AG08396 (cell line): ENCODE results near the gene CAMKK2.
"Not testable (repeated sequence)": the region's sequence is repeated elsewhere in the genome, so short reads cannot be mapped to it uniquely, and the experiment has no call there.

ENCODE experiments used
- DNase-seq: peaks from one replicate; pipeline ENCODE4 v3.0.0; 2012; ENCODE audit warnings: low spot score, mixed read lengths

CAMKK2 gene

GRCh38 chr12:121245951-121246350, 50.6 kb downstream of the CAMKK2 start:
- no peak for DNase-seq

GRCh38 chr12:121245031-121245430, 51.5 kb downstream of the CAMKK2 start:
- no peak for DNase-seq

GRCh38 chr12:121241156-121241970, 55.1 kb downstream of the CAMKK2 start:
- peak; percentile 48 for DNase-seq

GRCh38 chr12:121240484-121241101, 55.9 kb downstream of the CAMKK2 start:
- peak; percentile 72 for DNase-seq

GRCh38 chr12:121240062-121240420, 56.5 kb downstream of the CAMKK2 start:
- no peak for DNase-seq

- DNase-seq, result no peak
Observed at GRCh38 chr12:121239351-121240061, 57.0 kb downstream of the CAMKK2 start.

- no peak for DNase-seq
Observed at GRCh38 chr12:121238604-121239350, 57.7 kb downstream of the CAMKK2 start.

- DNase-seq, result no peak
Observed at GRCh38 chr12:121238086-121238485, 58.4 kb downstream of the CAMKK2 start.

- DNase-seq, result no peak
Observed at GRCh38 chr12:121237415-121237814, 59.1 kb downstream of the CAMKK2 start.

- DNase-seq, result no peak
Observed at GRCh38 chr12:121236776-121237175, 59.7 kb downstream of the CAMKK2 start.

GRCh38 chr12:121233628-121234020, 62.9 kb downstream of the CAMKK2 start:
- no peak for DNase-seq

GRCh38 chr12:121232977-121233627, 63.4 kb downstream of the CAMKK2 start:
- DNase-seq, result no peak

- no peak for DNase-seq
Observed at GRCh38 chr12:121232163-121232562, 64.3 kb downstream of the CAMKK2 start.

- DNase-seq, result no peak
Observed at GRCh38 chr12:121230538-121230907, 66.0 kb downstream of the CAMKK2 start.

GRCh38 chr12:121229826-121230537, 66.5 kb downstream of the CAMKK2 start:
- DNase-seq, result peak; percentile 91

GRCh38 chr12:121228919-121229665, 67.4 kb downstream of the CAMKK2 start:
- no peak for DNase-seq

GRCh38 chr12:121227294-121227693, 69.2 kb downstream of the CAMKK2 start:
- DNase-seq, result no peak

GRCh38 chr12:121226871-121227270, 69.6 kb downstream of the CAMKK2 start:
- not testable (repeated sequence) for DNase-seq

GRCh38 chr12:121226399-121226798, 70.1 kb downstream of the CAMKK2 start:
- DNase-seq, result no peak

GRCh38 chr12:121224591-121224990, 71.9 kb downstream of the CAMKK2 start:
- DNase-seq, result no peak
